ENCODE data around the gene TMEM229A. TPM values are rescaled to one million over a fixed set of nuclear protein-coding genes. Genes with fewer than 3 reads are reported as not detected.
"Not testable (repeated sequence)": the region's sequence is repeated elsewhere in the genome, so short reads cannot be mapped to it uniquely, and the experiment has no call there.

TMEM229A gene
- polyA plus RNA-seq, 1 donor from 2014 or later, result 0.31 TPM

- H3K9me3 ChIP-seq (ENCODE audit: low read length), result no peaks in the 10 kb centered on the region
- H3F3A ChIP-seq (ENCODE audit: insufficient read depth, low read length, poor library complexity, severe bottlenecking), result no peaks in the 10 kb centered on the region
- no peaks in the 10 kb centered on the region for H3K36me3 ChIP-seq (ENCODE audit: insufficient read depth, low read length)
- H3K4me2 ChIP-seq (ENCODE audit: low read length), result no peak overlapping the region
- no peaks in the 10 kb centered on the region for H4K20me1 ChIP-seq (ENCODE audit: insufficient read depth)
- no peak overlapping the region for H3K9ac ChIP-seq (ENCODE audit: low read length)
- no peaks in the 10 kb centered on the region for H3K27me3 ChIP-seq (ENCODE audit: insufficient read depth, low read depth, low read length)
- no peaks in the 10 kb centered on the region for H3K9me2 ChIP-seq (ENCODE audit: insufficient read depth, low read length)
- H3K79me2 ChIP-seq (replicated peaks; ENCODE audit: insufficient read depth, low read length), result no peaks in the 10 kb centered on the region
- H2AFZ ChIP-seq (ENCODE audit: low read depth, low read length), result no peak overlapping the region
- no peak overlapping the region for H3K27ac ChIP-seq (ENCODE audit: low read length)
- TF ChIP-seq SMC3 (conservative IDR thresholded peaks at IDR 0.05; ENCODE audit: poor library complexity) (no peak), RAD21 (conservative IDR thresholded peaks at IDR 0.05) (no peak), CTCF (IDR thresholded peaks at IDR 0.05; ENCODE audit: poor library complexity, severe bottlenecking) (no peak), EZH2 (IDR thresholded peaks at IDR 0.05; ENCODE audit: borderline replicate concordance, insufficient read depth, low read length, poor library complexity, severe bottlenecking) (no peak), REST (IDR thresholded peaks at IDR 0.05; ENCODE audit: borderline replicate concordance) (no peak), MXI1 (conservative IDR thresholded peaks at IDR 0.05; ENCODE audit: poor library complexity, severe bottlenecking) (no peak), POLR2AphosphoS5 (IDR thresholded peaks at IDR 0.05) (no peak), EP300 (conservative IDR thresholded peaks at IDR 0.05; ENCODE audit: poor library complexity, severe bottlenecking) (no peak), TAF1 (IDR thresholded peaks at IDR 0.05; ENCODE audit: low read depth) (no peak)
- H3K4me3 ChIP-seq (ENCODE audit: low read length), result no peak overlapping the region
Measured at GRCh38 chr7:124042826-124043225, 10.0 kb upstream of the TMEM229A start.

- Histone ChIP-seq H3K4me3 (ENCODE audit: low read length) (no peak overlapping the region), H3K4me2 (ENCODE audit: low read length) (no peak overlapping the region), H3K9me3 (ENCODE audit: low read length) (no peaks in the 10 kb centered on the region), H4K20me1 (ENCODE audit: insufficient read depth) (no peaks in the 10 kb centered on the region), H3K9ac (ENCODE audit: low read length) (no peak overlapping the region), H3K27me3 (ENCODE audit: insufficient read depth, low read depth, low read length) (no peaks in the 10 kb centered on the region), H3F3A (ENCODE audit: insufficient read depth, low read length, poor library complexity, severe bottlenecking) (no peaks in the 10 kb centered on the region), H2AFZ (ENCODE audit: low read depth, low read length) (no peak overlapping the region), H3K9me2 (ENCODE audit: insufficient read depth, low read length) (no peaks in the 10 kb centered on the region), H3K36me3 (ENCODE audit: insufficient read depth, low read length) (no peaks in the 10 kb centered on the region), H3K79me2 (replicated peaks; ENCODE audit: insufficient read depth, low read length) (no peaks in the 10 kb centered on the region), H3K27ac (ENCODE audit: low read length) (no peak overlapping the region)
- TF ChIP-seq RAD21 (conservative IDR thresholded peaks at IDR 0.05) (no peak), EP300 (conservative IDR thresholded peaks at IDR 0.05; ENCODE audit: poor library complexity, severe bottlenecking) (no peak), REST (IDR thresholded peaks at IDR 0.05; ENCODE audit: borderline replicate concordance) (no peak), POLR2AphosphoS5 (IDR thresholded peaks at IDR 0.05) (no peak), SMC3 (conservative IDR thresholded peaks at IDR 0.05; ENCODE audit: poor library complexity) (no peak)
Measured at GRCh38 chr7:124041439-124041838, 8.6 kb upstream of the TMEM229A start.

- not testable (repeated sequence) for H3K9ac ChIP-seq (ENCODE audit: low read length); H4K20me1 ChIP-seq (ENCODE audit: insufficient read depth); H3K36me3 ChIP-seq (ENCODE audit: insufficient read depth, low read length); H3F3A ChIP-seq (ENCODE audit: insufficient read depth, low read length, poor library complexity, severe bottlenecking); H3K4me2 ChIP-seq (ENCODE audit: low read length); H3K4me3 ChIP-seq (ENCODE audit: low read length); H3K79me2 ChIP-seq (replicated peaks; ENCODE audit: insufficient read depth, low read length); H2AFZ ChIP-seq (ENCODE audit: low read depth, low read length); H3K27ac ChIP-seq (ENCODE audit: low read length); H3K9me2 ChIP-seq (ENCODE audit: insufficient read depth, low read length); H3K9me3 ChIP-seq (ENCODE audit: low read length)
- peaks cover 15% of the 10 kb centered on the region for H3K27me3 ChIP-seq (ENCODE audit: insufficient read depth, low read depth, low read length)
Measured at GRCh38 chr7:124037902-124038301, 5.0 kb upstream of the TMEM229A start.
